ENCODE results near the gene MCM3.

- TF ChIP-seq CTCF (conservative IDR thresholded peaks at IDR 0.05 in 1 of 2, IDR thresholded peaks at IDR 0.05 in 1 of 2; ENCODE audit: low read depth in 1 of 2, low read length in 2 of 2) (no peak), EZH2 (IDR thresholded peaks at IDR 0.05; ENCODE audit: low read length, missing control alignments) (no peak)
Observed at GRCh38 chr6:52215787-52216186, 68.8 kb downstream of the MCM3 start.
